CD4-positive, alpha-beta T cell (primary cell): Measurements from ENCODE around the gene TBC1D3B. TPM values are rescaled to one million over a fixed set of nuclear protein-coding genes. Genes with fewer than 3 reads are reported as not detected.
"Not testable (repeated sequence)": the region's sequence is repeated elsewhere in the genome, so short reads cannot be mapped to it uniquely, and the experiment has no call there.

Experiments used
- ATAC-seq: fragments of 200-7000 bp; cut with Tn5 transposase; one replicate; pipeline ENCODE4 v1.10.0; 2022; ENCODE audit warnings: mild to moderate bottlenecking; ENCODE audit not compliant: poor library complexity
- CTCF ChIA-PET: fragments of 350-600 bp; sonication (Branson Sonifier 250); formaldehyde crosslinking; loops from one replicate; lab custom pipeline; 2021; ENCODE audit warnings: antibody characterized with exemption, inconsistent platforms; lab: Charles Lee
- POLR2A ChIA-PET: fragments of 350-600 bp; sonication (Branson Sonifier 250); formaldehyde crosslinking; loops from one replicate; lab custom pipeline; 2021; ENCODE audit warnings: antibody characterized with exemption, inconsistent platforms; lab: Charles Lee
- DNase-seq, 14 experiments: peaks; one replicate each; pipeline ENCODE4 v3.0.0-alpha.2; 2013 to 2020; ENCODE audit warnings: mixed read lengths in 2 of 14
- H3K27ac ChIP-seq, 2 donors: one replicate each; pipeline versions ENCODE4 v1.5.1 to v1.7.0; 2013; ENCODE audit warnings: low read length in 2 of 2, low read depth in 1 of 2, mild to moderate bottlenecking in 1 of 2
- H3K27me3 ChIP-seq, 2 experiments: 1 replicate in 1 of 2; 2 replicates in 1 of 2; pipeline versions ENCODE4 v1.6.1 to v1.7.0; 2013; ENCODE audit warnings: low read length in 2 of 2, control low read depth in 1 of 2, mild to moderate bottlenecking in 1 of 2, moderate library complexity in 1 of 2; ENCODE audit not compliant: insufficient read depth in 2 of 2, control insufficient read depth in 1 of 2
- H3K36me3 ChIP-seq: one replicate; pipeline ENCODE4 v1.6.1; 2013; ENCODE audit warnings: low read length, control low read depth; ENCODE audit not compliant: insufficient read depth
- H3K4me1 ChIP-seq: one replicate; pipeline ENCODE4 v1.6.1; 2013; ENCODE audit warnings: low read length, control low read depth; ENCODE audit not compliant: insufficient read depth
- H3K4me3 ChIP-seq: one replicate; pipeline ENCODE4 v1.5.1; 2013; ENCODE audit warnings: mild to moderate bottlenecking, low read length, moderate library complexity
- H3K9me3 ChIP-seq, 2 experiments: 1 replicate in 1 of 2; 2 replicates in 1 of 2; pipeline versions ENCODE4 v1.6.1 to v1.7.0; 2013; ENCODE audit warnings: low read length in 2 of 2, mild to moderate bottlenecking in 2 of 2, control low read depth in 1 of 2, moderate library complexity in 1 of 2; ENCODE audit not compliant: control insufficient read depth in 1 of 2, insufficient read depth in 1 of 2
- H3K27ac Mint-ChIP-seq: one replicate; pipeline ENCODE4 v1.8.0; 2020; ENCODE audit warnings: mixed read lengths
- H3K27me3 Mint-ChIP-seq: one replicate; pipeline ENCODE4 v1.8.0; 2021; ENCODE audit warnings: mixed read lengths
- H3K36me3 Mint-ChIP-seq: one replicate; pipeline ENCODE4 v1.8.0; 2021; ENCODE audit warnings: low read depth, mixed read lengths
- H3K4me1 Mint-ChIP-seq: one replicate; pipeline ENCODE4 v1.8.0; 2021; ENCODE audit warnings: low read depth, mixed read lengths
- H3K4me3 Mint-ChIP-seq: one replicate; pipeline ENCODE4 v1.8.0; 2020; ENCODE audit warnings: mild to moderate bottlenecking, mixed read lengths
- H3K9me3 Mint-ChIP-seq: one replicate; pipeline ENCODE4 v1.8.0; 2020; ENCODE audit warnings: mixed read lengths
- intact Hi-C, 2 experiments: fragments of 100-400 bp; cut with DNase I in 1 of 2; cut with micrococcal nuclease in 1 of 2; formaldehyde crosslinking; loops; one replicate each; pipeline versions ENCODE4 v1.15.1 to v1.9.0; 2023 to 2025; cut with DNase I, micrococcal nuclease
- total RNA-seq, 174 experiments: library from RNA in 2 of 174; stranded (reverse) in 2 of 174; gene quantifications; one replicate each; pipeline ENCODE4 v1.2.3 and lab custom pipeline; 2021 to 2026
- TF ChIP-seq, protein P1 (sequence below): fragments of 200-600 bp; IDR thresholded peaks from one replicate; pipeline ENCODE4 v1.8.0; 2022; ENCODE audit warnings: antibody characterized with exemption, mild to moderate bottlenecking

TBC1D3B gene
- total RNA-seq, 2 experiments from 2014 or later, result 1.5 to 1.6 TPM

DNA sequence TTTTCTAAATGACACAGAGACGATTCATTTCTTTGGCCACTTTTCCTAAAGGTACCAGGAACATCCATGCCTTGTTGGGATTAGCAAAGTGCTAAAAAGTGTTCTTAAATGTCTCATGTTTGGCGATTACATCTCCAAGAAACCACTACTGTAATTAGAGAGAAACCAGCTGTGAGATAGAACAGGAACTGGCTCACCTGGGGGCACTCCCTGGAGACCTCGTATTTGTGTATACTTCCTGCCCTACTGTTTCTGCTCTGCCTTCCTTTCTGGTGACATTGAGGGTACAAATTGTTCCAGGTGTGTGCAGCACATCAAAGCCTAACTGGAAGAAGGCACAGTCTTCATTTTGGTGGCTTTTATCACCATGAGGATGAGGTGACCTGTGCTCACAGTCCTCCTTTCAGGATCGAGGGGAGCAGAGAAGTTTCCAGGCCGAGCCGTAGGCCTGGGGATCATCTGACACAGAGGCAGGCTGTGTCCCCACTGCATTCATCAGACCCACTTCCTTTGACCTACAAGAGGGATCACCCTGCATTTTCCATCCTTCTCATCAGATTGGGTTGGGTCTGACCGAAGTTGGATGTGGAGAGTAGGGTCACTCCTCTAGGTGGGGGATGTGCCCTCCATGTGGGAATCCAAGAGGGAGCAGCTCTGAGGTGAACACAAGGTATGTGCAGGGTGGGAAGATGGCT, 49.1 kb downstream of the TBC1D3B start:
- POLR2A ChIA-PET, result no interaction called here
- Mint-ChIP-seq H3K27me3 (no peaks in the 10 kb centered on the region), H3K4me1 (no peaks in the 10 kb centered on the region), H3K36me3 (no peaks in the 10 kb centered on the region), H3K4me3 (no peak overlapping the region), H3K27ac (no peak overlapping the region), H3K9me3 (peaks cover 2% of the 10 kb centered on the region)
- peak in 1 of 14 experiments; percentile 44 for DNase-seq
- Histone ChIP-seq H3K27me3 (peaks cover 0 to 4% of the 10 kb centered on the region in 2 experiments), H3K36me3 (no peaks in the 10 kb centered on the region), H3K4me3 (no peak overlapping the region), H3K4me1 (peaks cover 5% of the 10 kb centered on the region), H3K27ac (no peak overlapping the region), H3K9me3 (peaks cover 13 to 20% of the 10 kb centered on the region in 2 experiments)
- TF ChIP-seq, protein P1, sequence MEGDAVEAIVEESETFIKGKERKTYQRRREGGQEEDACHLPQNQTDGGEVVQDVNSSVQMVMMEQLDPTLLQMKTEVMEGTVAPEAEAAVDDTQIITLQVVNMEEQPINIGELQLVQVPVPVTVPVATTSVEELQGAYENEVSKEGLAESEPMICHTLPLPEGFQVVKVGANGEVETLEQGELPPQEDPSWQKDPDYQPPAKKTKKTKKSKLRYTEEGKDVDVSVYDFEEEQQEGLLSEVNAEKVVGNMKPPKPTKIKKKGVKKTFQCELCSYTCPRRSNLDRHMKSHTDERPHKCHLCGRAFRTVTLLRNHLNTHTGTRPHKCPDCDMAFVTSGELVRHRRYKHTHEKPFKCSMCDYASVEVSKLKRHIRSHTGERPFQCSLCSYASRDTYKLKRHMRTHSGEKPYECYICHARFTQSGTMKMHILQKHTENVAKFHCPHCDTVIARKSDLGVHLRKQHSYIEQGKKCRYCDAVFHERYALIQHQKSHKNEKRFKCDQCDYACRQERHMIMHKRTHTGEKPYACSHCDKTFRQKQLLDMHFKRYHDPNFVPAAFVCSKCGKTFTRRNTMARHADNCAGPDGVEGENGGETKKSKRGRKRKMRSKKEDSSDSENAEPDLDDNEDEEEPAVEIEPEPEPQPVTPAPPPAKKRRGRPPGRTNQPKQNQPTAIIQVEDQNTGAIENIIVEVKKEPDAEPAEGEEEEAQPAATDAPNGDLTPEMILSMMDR, result no peak
- no peak for ATAC-seq
- CTCF ChIA-PET, result no interaction called here
- intact Hi-C loops, result no loop called here

GRCh38 chr17:36124879-36125824, 51.3 kb downstream of the TBC1D3B start:
- Mint-ChIP-seq H3K9me3 (peaks cover 2% of the 10 kb centered on the region), H3K27ac (no peak overlapping the region), H3K4me1 (no peaks in the 10 kb centered on the region), H3K4me3 (no peak overlapping the region), H3K36me3 (no peaks in the 10 kb centered on the region), H3K27me3 (peaks cover 5% of the 10 kb centered on the region)
- ChIA-PET CTCF (no interaction called here), POLR2A (no interaction called here)
- TF ChIP-seq, protein P1, result no peak
- Histone ChIP-seq H3K9me3 (peaks cover 13 to 20% of the 10 kb centered on the region in 2 experiments), H3K27ac (no peak overlapping the region), H3K4me3 (no peak overlapping the region), H3K4me1 (peaks cover 5% of the 10 kb centered on the region), H3K36me3 (no peaks in the 10 kb centered on the region), H3K27me3 (peaks cover 0 to 2% of the 10 kb centered on the region in 2 experiments)
- intact Hi-C loops, result no loop called here
- DNase-seq (no peak), ATAC-seq (no peak)

DNA sequence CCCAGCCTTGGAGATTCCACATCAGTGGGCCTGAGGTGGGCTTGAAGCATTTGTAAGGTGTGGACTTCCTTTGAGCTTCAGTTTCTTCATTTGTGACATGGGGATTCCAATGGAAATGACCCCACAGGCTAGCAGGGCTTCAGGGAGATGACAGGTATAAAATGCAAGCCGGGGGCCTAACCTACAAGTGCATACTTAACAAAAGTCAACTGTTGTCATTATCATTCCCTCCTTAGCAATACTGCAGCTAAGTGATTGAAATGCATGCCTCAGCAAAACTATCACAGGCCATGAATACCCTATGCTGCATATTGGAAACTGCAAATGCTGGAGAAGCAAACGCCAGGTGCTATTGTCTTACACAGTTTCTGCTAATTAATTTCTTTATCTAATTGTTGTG, 53.0 kb downstream of the TBC1D3B start:
- Mint-ChIP-seq H3K36me3 (no peaks in the 10 kb centered on the region), H3K27me3 (peaks cover 5% of the 10 kb centered on the region), H3K4me1 (no peaks in the 10 kb centered on the region), H3K27ac (no peak overlapping the region), H3K4me3 (no peak overlapping the region), H3K9me3 (peaks cover 2% of the 10 kb centered on the region)
- peaks cover 13 to 20% of the 10 kb centered on the region in 2 experiments for H3K9me3 ChIP-seq
- ATAC-seq (no peak), DNase-seq (no peak)
- intact Hi-C loops, result no loop called here
- CTCF ChIA-PET, result no interaction called here
- POLR2A ChIA-PET, result no interaction called here
- H3K4me1 ChIP-seq, result peaks cover 5% of the 10 kb centered on the region
- no peak overlapping the region for H3K27ac ChIP-seq
- H3K4me3 ChIP-seq, result no peak overlapping the region
- H3K27me3 ChIP-seq, result peaks cover 0 to 2% of the 10 kb centered on the region in 2 experiments
- H3K36me3 ChIP-seq, result no peaks in the 10 kb centered on the region
- TF ChIP-seq, protein P1, result no peak

- DNase-seq, ATAC-seq, H3K4me1 Mint-ChIP-seq, H3K9me3 Mint-ChIP-seq, intact Hi-C loops, H3K27ac Mint-ChIP-seq, POLR2A ChIA-PET, CTCF ChIA-PET, H3K36me3 ChIP-seq, H3K27ac ChIP-seq, H3K4me1 ChIP-seq, H3K4me3 ChIP-seq, H3K27me3 ChIP-seq, H3K36me3 Mint-ChIP-seq, H3K4me3 Mint-ChIP-seq, H3K27me3 Mint-ChIP-seq: not testable (repeated sequence)
- peaks cover 13 to 15% of the 10 kb centered on the region in 2 experiments for H3K9me3 ChIP-seq
Observed at GRCh38 chr17:36121099-36121498, 55.3 kb downstream of the TBC1D3B start.
